ENCODE results near the gene LZTS2.

LZTS2 gene

GRCh38 chr10:101013365-101013825 is 13.8 kb downstream of the LZTS2 start:
- FAIRE-seq: no peak
- DNase-seq (ENCODE audit: low spot score): no peak

GRCh38 chr10:101014230-101014884 is 14.7 kb downstream of the LZTS2 start:
- DNase-seq (ENCODE audit: low spot score) (peak; percentile 55), FAIRE-seq (no peak)

GRCh38 chr10:101014966-101015581 is 15.5 kb downstream of the LZTS2 start:
- DNase-seq (ENCODE audit: low spot score): peak; percentile 97
- FAIRE-seq: peak; percentile 87

GRCh38 chr10:101015582-101015973 is 16.0 kb downstream of the LZTS2 start:
- FAIRE-seq: no peak
- DNase-seq (ENCODE audit: low spot score): no peak

GRCh38 chr10:101016814-101017213 is 17.2 kb downstream of the LZTS2 start:
- no peak for FAIRE-seq
- no peak for DNase-seq (ENCODE audit: low spot score)

- FAIRE-seq (no peak), DNase-seq (ENCODE audit: low spot score) (no peak)
These were observed 18.6 kb downstream of the LZTS2 start for GRCh38 chr10:101018118-101018599.

GRCh38 chr10:101018600-101019439 is 19.2 kb downstream of the LZTS2 start:
- FAIRE-seq (no peak), DNase-seq (ENCODE audit: low spot score) (peak; percentile 54)

GRCh38 chr10:101019440-101019703 is 19.8 kb downstream of the LZTS2 start:
- DNase-seq (ENCODE audit: low spot score) (no peak), FAIRE-seq (no peak)

GRCh38 chr10:101020427-101021075 is 20.9 kb downstream of the LZTS2 start:
- FAIRE-seq: no peak
- no peak for DNase-seq (ENCODE audit: low spot score)

- no peak for FAIRE-seq
These were observed 21.6 kb downstream of the LZTS2 start for GRCh38 chr10:101021239-101021638.

GRCh38 chr10:101021692-101022251 is 22.2 kb downstream of the LZTS2 start:
- DNase-seq (ENCODE audit: low spot score): no peak
- FAIRE-seq: no peak

More at GRCh38 chr10:101021239-101021638, 21.6 kb downstream of the LZTS2 start:
- DNase-seq (ENCODE audit: low spot score): no peak

- FAIRE-seq (no peak), DNase-seq (ENCODE audit: low spot score) (no peak)
These were observed 23.5 kb downstream of the LZTS2 start for GRCh38 chr10:101022967-101023705.

- DNase-seq (ENCODE audit: low spot score) (no peak), FAIRE-seq (no peak)
These were observed 27.6 kb downstream of the LZTS2 start for GRCh38 chr10:101027106-101027720.

- DNase-seq (ENCODE audit: low spot score) (peak; percentile 21), FAIRE-seq (no peak)
These were observed 29.1 kb downstream of the LZTS2 start for GRCh38 chr10:101028446-101029337.

- no peak for FAIRE-seq
These were observed 30.1 kb downstream of the LZTS2 start for GRCh38 chr10:101029520-101030295.

GRCh38 chr10:101030496-101031127 is 31.0 kb downstream of the LZTS2 start:
- DNase-seq (ENCODE audit: low spot score): no peak
- FAIRE-seq: no peak

More at GRCh38 chr10:101029520-101030295, 30.1 kb downstream of the LZTS2 start:
- DNase-seq (ENCODE audit: low spot score): no peak

- FAIRE-seq: no peak
These were observed 31.7 kb downstream of the LZTS2 start, which contains the start of the genes PDZD7 and SFXN3 for GRCh38 chr10:101031128-101031795. TSS of gene PDZD7 (minus strand) at chr10:101031129. CDS start at chr10:101030219, 910 bp downstream. TSS of gene SFXN3 (plus strand) at chr10:101031234. CDS start at chr10:101034695, 3,461 bp downstream.

More at GRCh38 chr10:101031128-101031795, 31.7 kb downstream of the LZTS2 start, which contains the start of the genes PDZD7 and SFXN3:
- DNase-seq (ENCODE audit: low spot score): peak; percentile 85

All from RCC 7860 (cell line).